SKM-1 treated with dmso at 0.1 percent for 144 hours (cell line): ENCODE results near the gene GRID1.

Experiments
- DNase-seq: peaks from one replicate; lab custom pipeline; 2025; ENCODE audit not compliant: unreplicated experiment; lab: John Stamatoyannopoulos, UW

Gene GRID1

GRCh38 chr10:86218160-86218559 is 148.4 kb downstream of the GRID1 start:
- no peak for DNase-seq

- DNase-seq, result no peak
Measured at GRCh38 chr10:86217371-86218080, 149.1 kb downstream of the GRID1 start.

- no peak for DNase-seq
Measured at GRCh38 chr10:86216886-86217285, 149.7 kb downstream of the GRID1 start.

- DNase-seq, result no peak
Measured at GRCh38 chr10:86215712-86216111, 150.9 kb downstream of the GRID1 start.

GRCh38 chr10:86215046-86215445 is 151.5 kb downstream of the GRID1 start:
- no peak for DNase-seq

GRCh38 chr10:86213148-86213547 is 153.4 kb downstream of the GRID1 start:
- no peak for DNase-seq

GRCh38 chr10:86212391-86212700 is 154.2 kb downstream of the GRID1 start:
- DNase-seq, result no peak

- DNase-seq, result no peak
Measured at GRCh38 chr10:86211691-86212390, 154.8 kb downstream of the GRID1 start.

- no peak for DNase-seq
Measured at GRCh38 chr10:86210416-86210815, 156.2 kb downstream of the GRID1 start.

- no peak for DNase-seq
Measured at GRCh38 chr10:86209726-86210125, 156.9 kb downstream of the GRID1 start.

GRCh38 chr10:86207226-86207625 is 159.4 kb downstream of the GRID1 start:
- DNase-seq, result no peak

GRCh38 chr10:86206240-86206579 is 160.4 kb downstream of the GRID1 start:
- DNase-seq, result no peak

GRCh38 chr10:86205306-86206239 is 161.0 kb downstream of the GRID1 start:
- DNase-seq, result no peak

- no peak for DNase-seq
Measured at GRCh38 chr10:86204421-86205305, 161.9 kb downstream of the GRID1 start.

- DNase-seq, result no peak
Measured at GRCh38 chr10:86203162-86203905, 163.3 kb downstream of the GRID1 start.

GRCh38 chr10:86202226-86202735 is 164.3 kb downstream of the GRID1 start:
- DNase-seq, result no peak

- DNase-seq, result no peak
Measured at GRCh38 chr10:86200867-86201266, 165.7 kb downstream of the GRID1 start.

GRCh38 chr10:86200269-86200668 is 166.3 kb downstream of the GRID1 start:
- DNase-seq, result no peak

- no peak for DNase-seq
Measured at GRCh38 chr10:86199041-86199440, 167.6 kb downstream of the GRID1 start.

GRCh38 chr10:86198271-86198670 is 168.3 kb downstream of the GRID1 start:
- DNase-seq, result no peak
